ENCODE results near the gene LGR6. TPM values are rescaled to one million over a fixed set of nuclear protein-coding genes. Genes with fewer than 3 reads are reported as not detected.

The LGR6 gene
- polyA plus RNA-seq, 3 donors: not detected

DNA sequence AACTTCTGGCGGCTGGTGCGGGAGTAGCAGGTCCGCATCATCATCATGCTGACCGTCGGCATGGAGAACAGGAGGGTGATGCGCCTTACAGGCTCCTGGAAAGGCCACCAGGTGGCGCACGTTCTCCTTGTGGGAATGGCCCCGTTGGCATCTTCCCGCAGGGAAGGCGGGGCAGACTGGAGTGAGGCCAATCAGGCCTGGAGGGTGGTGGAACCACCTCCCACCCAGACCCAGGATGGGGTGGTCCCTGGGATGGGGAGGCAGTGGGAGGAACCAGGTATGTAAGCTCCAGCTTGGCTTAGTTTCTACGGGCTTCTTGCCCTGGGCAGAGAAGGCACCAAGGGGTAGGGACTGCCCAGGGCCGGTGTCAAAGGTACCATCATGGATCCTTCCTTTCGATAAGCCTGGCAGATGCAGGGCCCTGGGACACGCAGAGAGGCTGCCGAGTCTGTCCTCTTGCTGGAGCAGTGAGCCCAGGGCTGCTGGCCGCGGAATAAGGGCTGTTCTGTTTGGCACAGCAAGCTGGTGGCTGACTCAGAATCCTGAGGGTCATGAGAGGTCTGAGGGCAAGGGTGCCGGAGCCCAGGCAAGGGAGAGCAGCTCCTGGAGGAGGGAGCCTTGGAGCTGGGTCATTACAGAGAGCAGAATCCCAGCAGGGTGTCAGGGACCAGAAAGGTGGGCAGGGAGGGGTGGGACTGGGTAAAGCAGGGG is 8.7 kb upstream of the LGR6 start:
- H3K27me3 Mint-ChIP-seq (ENCODE audit: low read depth in 3 of 3): peaks cover 8 to 27% (median 18%) of the 10 kb centered on the region in 3 donors
- no peak overlapping the region for H3K9ac ChIP-seq (ENCODE audit: insufficient read depth, low read length, poor library complexity, severe bottlenecking)
- no peaks in the 10 kb centered on the region for H3K4me1 ChIP-seq (ENCODE audit: control insufficient read depth in 1 of 2, insufficient read depth in 2 of 2, low read length in 2 of 2)
- no peaks in the 10 kb centered on the region for H3K27me3 ChIP-seq (ENCODE audit: control insufficient read depth in 2 of 2, insufficient read depth in 2 of 2, low read length in 2 of 2)
- intact Hi-C loops (cut with micrococcal nuclease): loop anchor here (2.0 to 10.0 kb wide), 2 partner anchors 130 to 534 kb away; no protein-coding TSS in a partner anchor
- no peaks in the 10 kb centered on the region for H4K20me1 ChIP-seq (ENCODE audit: insufficient read depth, low read length)
- H3K4me2 ChIP-seq (replicated peaks; ENCODE audit: extremely low read depth, low read length, poor library complexity, severe bottlenecking): no peak overlapping the region
- DNase-seq: peak; percentile 71 to 73 (median 72)
- no peaks in the 10 kb centered on the region for H3K9me3 ChIP-seq (replicated peaks in 1 of 2; ENCODE audit: control insufficient read depth in 1 of 2, insufficient read depth in 1 of 2, low read length in 2 of 2)
- H3K27ac ChIP-seq (ENCODE audit: low read depth in 1 of 2, low read length in 2 of 2): no peak overlapping the region
- no peaks in the 10 kb centered on the region for H3K79me2 ChIP-seq (ENCODE audit: insufficient read depth, low read length)
- no peaks in the 10 kb centered on the region for H3K9me3 Mint-ChIP-seq
- H3K4me1 Mint-ChIP-seq: peaks cover 2% of the 10 kb centered on the region
- TF ChIP-seq, protein P1, sequence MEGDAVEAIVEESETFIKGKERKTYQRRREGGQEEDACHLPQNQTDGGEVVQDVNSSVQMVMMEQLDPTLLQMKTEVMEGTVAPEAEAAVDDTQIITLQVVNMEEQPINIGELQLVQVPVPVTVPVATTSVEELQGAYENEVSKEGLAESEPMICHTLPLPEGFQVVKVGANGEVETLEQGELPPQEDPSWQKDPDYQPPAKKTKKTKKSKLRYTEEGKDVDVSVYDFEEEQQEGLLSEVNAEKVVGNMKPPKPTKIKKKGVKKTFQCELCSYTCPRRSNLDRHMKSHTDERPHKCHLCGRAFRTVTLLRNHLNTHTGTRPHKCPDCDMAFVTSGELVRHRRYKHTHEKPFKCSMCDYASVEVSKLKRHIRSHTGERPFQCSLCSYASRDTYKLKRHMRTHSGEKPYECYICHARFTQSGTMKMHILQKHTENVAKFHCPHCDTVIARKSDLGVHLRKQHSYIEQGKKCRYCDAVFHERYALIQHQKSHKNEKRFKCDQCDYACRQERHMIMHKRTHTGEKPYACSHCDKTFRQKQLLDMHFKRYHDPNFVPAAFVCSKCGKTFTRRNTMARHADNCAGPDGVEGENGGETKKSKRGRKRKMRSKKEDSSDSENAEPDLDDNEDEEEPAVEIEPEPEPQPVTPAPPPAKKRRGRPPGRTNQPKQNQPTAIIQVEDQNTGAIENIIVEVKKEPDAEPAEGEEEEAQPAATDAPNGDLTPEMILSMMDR (IDR thresholded peaks at IDR 0.05): peak; percentile 93
- peak overlapping the region in 1 of 7 donors; percentile 61 for H3K27ac Mint-ChIP-seq
- 28% methylated on average over 14 of the region's 19 CpGs for WGBS (ENCODE audit: insufficient coverage)
- no peaks in the 10 kb centered on the region for H3K36me3 ChIP-seq (replicated peaks in 1 of 2; ENCODE audit: control insufficient read depth in 1 of 2, insufficient read depth in 2 of 2, low read length in 2 of 2)
- no peak overlapping the region for H3K4me3 ChIP-seq (replicated peaks in 1 of 3; ENCODE audit: low read depth in 2 of 3, low read length in 3 of 3)
- H3K36me3 Mint-ChIP-seq: no peaks in the 10 kb centered on the region
- no peak overlapping the region for H2AFZ ChIP-seq (ENCODE audit: insufficient read depth, low read depth, low read length, poor library complexity, severe bottlenecking)
- H3K4me3 Mint-ChIP-seq: no peak overlapping the region

DNA sequence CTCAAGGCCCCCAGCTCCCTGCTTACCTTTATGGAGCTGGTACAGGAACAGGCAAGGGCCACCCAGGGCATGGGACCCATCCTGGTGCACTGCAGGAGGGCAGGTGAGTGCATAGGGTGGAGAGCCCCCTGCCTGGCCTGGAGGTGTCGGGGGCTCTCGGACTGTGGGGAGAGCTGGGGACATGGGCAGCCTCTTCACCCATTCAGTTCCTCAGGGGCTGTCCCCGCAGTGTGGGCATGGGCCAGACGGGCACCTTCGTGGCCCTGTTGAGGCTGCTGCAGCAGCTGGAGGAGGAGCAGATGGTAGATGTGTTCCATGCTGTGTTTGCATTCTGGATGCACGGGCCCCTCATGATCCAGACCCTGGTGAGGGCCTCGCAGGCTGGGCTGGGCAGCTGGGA is 7.3 kb upstream of the LGR6 start:
- H3K27ac Mint-ChIP-seq: no peak overlapping the region
- no peak overlapping the region for H3K4me2 ChIP-seq (replicated peaks; ENCODE audit: extremely low read depth, low read length, poor library complexity, severe bottlenecking)
- 92% methylated on average over 7 of the region's 7 CpGs for WGBS (ENCODE audit: insufficient coverage)
- H3K9ac ChIP-seq (ENCODE audit: insufficient read depth, low read length, poor library complexity, severe bottlenecking): no peak overlapping the region
- TF ChIP-seq, protein P1 (IDR thresholded peaks at IDR 0.05): no peak
- H3K36me3 Mint-ChIP-seq: no peaks in the 10 kb centered on the region
- H3K9me3 Mint-ChIP-seq: no peaks in the 10 kb centered on the region
- no peak overlapping the region for H3K27ac ChIP-seq (ENCODE audit: low read depth in 1 of 2, low read length in 2 of 2)
- no peak for DNase-seq
- H3K9me3 ChIP-seq (replicated peaks in 1 of 2; ENCODE audit: control insufficient read depth in 1 of 2, insufficient read depth in 1 of 2, low read length in 2 of 2): no peaks in the 10 kb centered on the region
- no peaks in the 10 kb centered on the region for H3K79me2 ChIP-seq (ENCODE audit: insufficient read depth, low read length)
- peaks cover 8 to 27% (median 21%) of the 10 kb centered on the region in 3 donors for H3K27me3 Mint-ChIP-seq (ENCODE audit: low read depth in 3 of 3)
- H3K36me3 ChIP-seq (replicated peaks in 1 of 2; ENCODE audit: control insufficient read depth in 1 of 2, insufficient read depth in 2 of 2, low read length in 2 of 2): no peaks in the 10 kb centered on the region
- peaks cover 2% of the 10 kb centered on the region for H3K4me1 Mint-ChIP-seq
- no peak overlapping the region for H3K4me3 Mint-ChIP-seq
- H4K20me1 ChIP-seq (ENCODE audit: insufficient read depth, low read length): no peaks in the 10 kb centered on the region
- no peaks in the 10 kb centered on the region for H3K27me3 ChIP-seq (ENCODE audit: control insufficient read depth in 2 of 2, insufficient read depth in 2 of 2, low read length in 2 of 2)
- H3K4me3 ChIP-seq (replicated peaks in 1 of 3; ENCODE audit: low read depth in 2 of 3, low read length in 3 of 3): no peak overlapping the region
- no peak overlapping the region for H2AFZ ChIP-seq (ENCODE audit: insufficient read depth, low read depth, low read length, poor library complexity, severe bottlenecking)
- intact Hi-C loops (cut with micrococcal nuclease): loop anchor here in 1 of 2 donors (2.0 to 10.0 kb wide), 2 partner anchors 128 to 532 kb away; no protein-coding TSS in a partner anchor
- no peaks in the 10 kb centered on the region for H3K4me1 ChIP-seq (ENCODE audit: control insufficient read depth in 1 of 2, insufficient read depth in 2 of 2, low read length in 2 of 2)
